DOHH2 (cell line): Measurements from ENCODE around the gene PCBD1.

ENCODE experiments used
- EZH2phosphoT487 ChIP-seq: fragments of 200-600 bp; sonication (generic); IDR thresholded peaks from 2 replicates; pipeline ENCODE4 v1.6.1; 2017; ENCODE audit warnings: borderline replicate concordance, mild to moderate bottlenecking, antibody characterized with exemption, low read length, moderate library complexity, mixed read lengths
- TF ChIP-seq, protein P1 (sequence below): fragments of 200-600 bp; sonication (generic); IDR thresholded peaks from one replicate; pipeline ENCODE4 v1.5.1; 2014; ENCODE audit warnings: antibody characterized with exemption, mild to moderate bottlenecking, low read depth, low read length; ENCODE audit not compliant: poor library complexity, severe bottlenecking

DNA sequence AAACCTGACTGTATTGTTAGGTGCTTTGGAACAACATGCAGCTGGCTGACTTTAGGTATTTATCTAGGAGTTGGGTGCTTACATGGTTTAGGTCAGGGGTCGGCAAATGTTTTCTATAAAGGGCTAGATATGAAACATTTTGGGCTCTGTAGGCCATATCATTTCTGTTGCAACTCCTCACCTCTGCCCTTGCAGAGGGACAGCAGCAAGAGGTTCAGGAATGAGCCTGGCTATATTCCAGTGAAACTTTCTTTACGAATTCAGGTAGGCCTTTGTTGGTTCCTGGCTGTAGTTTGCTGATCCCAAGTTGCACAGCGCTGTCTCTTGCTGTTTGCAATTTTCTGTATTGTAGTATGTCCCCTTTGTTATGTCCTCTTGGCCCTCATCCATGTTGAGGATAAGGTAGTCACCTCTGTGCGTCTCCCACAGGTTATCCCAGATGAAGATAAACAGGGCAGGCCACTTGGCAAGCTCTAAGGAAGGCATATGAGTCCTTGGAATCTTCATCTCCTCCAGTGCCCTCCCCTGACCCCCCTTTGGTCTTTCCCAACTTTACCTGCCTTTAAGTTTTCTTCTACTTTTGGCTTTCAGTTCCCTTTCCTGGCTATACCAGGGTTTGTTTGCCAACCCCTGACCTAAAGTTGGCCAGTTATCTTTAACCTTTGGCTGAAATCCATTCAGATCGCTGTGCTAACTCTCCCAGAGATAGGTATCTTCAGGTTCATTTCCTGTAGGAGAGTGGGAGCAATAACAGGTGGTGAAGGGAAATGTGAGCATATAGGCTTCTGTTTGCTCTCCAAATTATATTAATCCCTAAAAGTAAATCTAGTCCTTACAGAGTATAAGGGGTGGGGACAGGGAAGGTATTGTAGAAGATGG is 36.5 kb downstream of the PCBD1 start:
- TF ChIP-seq, protein P1, sequence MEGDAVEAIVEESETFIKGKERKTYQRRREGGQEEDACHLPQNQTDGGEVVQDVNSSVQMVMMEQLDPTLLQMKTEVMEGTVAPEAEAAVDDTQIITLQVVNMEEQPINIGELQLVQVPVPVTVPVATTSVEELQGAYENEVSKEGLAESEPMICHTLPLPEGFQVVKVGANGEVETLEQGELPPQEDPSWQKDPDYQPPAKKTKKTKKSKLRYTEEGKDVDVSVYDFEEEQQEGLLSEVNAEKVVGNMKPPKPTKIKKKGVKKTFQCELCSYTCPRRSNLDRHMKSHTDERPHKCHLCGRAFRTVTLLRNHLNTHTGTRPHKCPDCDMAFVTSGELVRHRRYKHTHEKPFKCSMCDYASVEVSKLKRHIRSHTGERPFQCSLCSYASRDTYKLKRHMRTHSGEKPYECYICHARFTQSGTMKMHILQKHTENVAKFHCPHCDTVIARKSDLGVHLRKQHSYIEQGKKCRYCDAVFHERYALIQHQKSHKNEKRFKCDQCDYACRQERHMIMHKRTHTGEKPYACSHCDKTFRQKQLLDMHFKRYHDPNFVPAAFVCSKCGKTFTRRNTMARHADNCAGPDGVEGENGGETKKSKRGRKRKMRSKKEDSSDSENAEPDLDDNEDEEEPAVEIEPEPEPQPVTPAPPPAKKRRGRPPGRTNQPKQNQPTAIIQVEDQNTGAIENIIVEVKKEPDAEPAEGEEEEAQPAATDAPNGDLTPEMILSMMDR: no peak
- TF ChIP-seq EZH2phosphoT487: no peak
